ENCODE data around the gene DNAH17. TPM values are rescaled to one million over a fixed set of nuclear protein-coding genes. Genes with fewer than 3 reads are reported as not detected.

DNAH17 gene
- total and polyA plus RNA-seq, 2 of the 8 experiments (the other 6 are each of a cell fraction or from before 2014, with no cell fraction given), result 0.14 to 0.67 TPM

DNA sequence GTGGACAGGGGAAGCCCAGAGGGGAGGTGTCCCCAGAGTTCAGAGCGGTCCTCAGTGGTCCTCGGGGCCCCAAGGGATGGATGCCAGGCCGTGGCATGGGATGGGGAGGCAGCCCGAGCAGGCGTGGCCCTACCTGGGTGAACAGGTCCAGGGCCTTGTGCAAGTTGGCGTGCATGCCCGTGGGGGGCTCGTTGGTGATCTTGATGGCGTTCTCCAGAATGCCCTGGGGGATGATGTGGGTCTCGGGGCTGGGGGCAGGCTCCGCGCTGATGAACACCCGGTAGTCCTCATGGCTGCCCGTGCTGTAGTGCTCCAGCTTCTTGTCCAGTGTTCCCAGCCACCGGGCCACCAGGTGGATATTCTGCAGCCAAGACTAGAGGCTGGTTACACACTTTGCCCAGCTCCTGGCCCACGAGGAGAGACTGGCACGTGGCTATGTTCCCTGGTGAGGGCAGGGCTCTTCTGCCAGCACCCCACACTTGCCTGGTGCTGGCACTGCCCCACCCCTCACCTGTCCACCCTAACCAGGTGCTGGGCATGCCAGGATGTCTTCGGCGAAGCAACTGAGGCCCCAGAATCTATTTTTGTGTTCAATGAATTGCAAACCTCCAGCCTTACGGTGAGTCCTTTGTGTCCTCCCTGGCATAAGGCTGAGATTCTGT, 139.6 kb downstream of the DNAH17 start:
- Histone ChIP-seq H3K4me1 (replicated peaks in 1 of 4; ENCODE audit: control insufficient read depth in 3 of 4, insufficient read depth in 4 of 4, low read length in 3 of 4) (peaks cover 0 to 26% (median 10%) of the 10 kb centered on the region in 4 experiments; a peak in 6 of 7 replicates), H3K79me1 (ENCODE audit: low read depth, low read length) (no peaks in the 10 kb centered on the region), H4K91ac (replicated peaks; ENCODE audit: insufficient read length, low read length) (no peak overlapping the region), H4K8ac (ENCODE audit: extremely low read depth, insufficient read depth, low read length) (no peak overlapping the region), H3K4ac (replicated peaks; ENCODE audit: insufficient read length, low read depth, low read length) (no peak overlapping the region), H2BK15ac (ENCODE audit: low read length) (no peak overlapping the region), H3K36me3 (ENCODE audit: control insufficient read depth in 2 of 4, insufficient read depth in 4 of 4, low read length in 3 of 4) (no peaks in the 10 kb centered on the region), H3K27ac (ENCODE audit: low read depth, low read length) (no peak overlapping the region), H2BK5ac (ENCODE audit: low read depth, low read length) (no peak overlapping the region), H4K5ac (ENCODE audit: insufficient read length, low read depth, low read length) (no peak overlapping the region), H3K18ac (ENCODE audit: extremely low read depth, low read length) (no peak overlapping the region), H2AFZ (ENCODE audit: low read length) (no peak overlapping the region), H2AK5ac (ENCODE audit: low read depth, low read length) (no peak overlapping the region), H3K9ac (replicated peaks in 1 of 4; ENCODE audit: extremely low read depth in 1 of 4, low read depth in 3 of 4, low read length in 3 of 4) (no peak overlapping the region), H3K14ac (ENCODE audit: insufficient read length) (no peak overlapping the region), H3K23me2 (ENCODE audit: low read depth, low read length) (no peaks in the 10 kb centered on the region), H4K20me1 (replicated peaks in 1 of 2; ENCODE audit: control insufficient read depth in 1 of 2, insufficient read depth in 2 of 2, low read length in 2 of 2) (no peaks in the 10 kb centered on the region), H3K56ac (replicated peaks; ENCODE audit: insufficient read length, low read depth, low read length) (no peak overlapping the region), H3K27me3 (replicated peaks in 1 of 4; ENCODE audit: control insufficient read depth in 3 of 4, extremely low read depth in 1 of 4, insufficient read depth in 3 of 4, low read length in 3 of 4) (no peaks in the 10 kb centered on the region), H2BK120ac (replicated peaks; ENCODE audit: low read depth, low read length) (no peak overlapping the region), H2BK12ac (ENCODE audit: low read depth, low read length) (no peak overlapping the region), H3K4me3 (ENCODE audit: extremely low read depth in 1 of 4, insufficient read depth in 2 of 4, low read depth in 3 of 4, low read length in 4 of 4) (no peak overlapping the region), H3K23ac (ENCODE audit: insufficient read length) (no peak overlapping the region), H3K9me3 (ENCODE audit: insufficient read depth in 2 of 2, low read depth in 1 of 2, low read length in 1 of 2) (no peaks in the 10 kb centered on the region), H3K4me2 (ENCODE audit: insufficient read depth in 1 of 2, low read depth in 2 of 2, low read length in 2 of 2) (no peak overlapping the region), H2BK20ac (ENCODE audit: low read length) (no peak overlapping the region), H3K79me2 (ENCODE audit: control insufficient read depth in 1 of 2, insufficient read depth in 2 of 2, low read length in 2 of 2) (no peaks in the 10 kb centered on the region)
- DNase-seq (ENCODE audit: low read depth in 1 of 2, low spot score in 2 of 2) (no peak), FAIRE-seq (no peak)
- 93% methylated on average over 14 of the region's 20 CpGs; no CpG with 5 or more reads in 1 of the 2 experiments for WGBS, 2 experiments (ENCODE audit: extremely low coverage in 1 of 2, insufficient coverage in 1 of 2, insufficient read length in 1 of 2, insufficient replicate concordance in 2 of 2, low coverage in 1 of 2, low lambda C conversion rate in 2 of 2, missing lambda C conversion rate in 1 of 2)
- ChIA-PET POLR2A (ENCODE audit: partially characterized antibody) (interaction anchor here (1.0 to 1.5 kb wide), 3 partner anchors 16 to 47 kb away, joined by 3 to 6 read pairs (median 3); no protein-coding TSS in a partner anchor), CTCF (ENCODE audit: partially characterized antibody) (interaction anchor here (2.0 to 4.1 kb wide), 2 partner anchors 8 to 12 kb away, joined by 8 to 16 read pairs; no protein-coding TSS in a partner anchor)
- TF ChIP-seq GTF2F1 (IDR thresholded peaks at IDR 0.05; ENCODE audit: borderline replicate concordance, low read depth, low read length) (no peak), RFX5 (IDR thresholded peaks at IDR 0.05; ENCODE audit: borderline replicate concordance, low read depth, low read length) (no peak), YY1 (IDR thresholded peaks at IDR 0.05; ENCODE audit: low read depth, low read length) (no peak), ZNF274 (IDR thresholded peaks at IDR 0.05; ENCODE audit: borderline replicate concordance, extremely low read depth, low read length) (no peak)
